ENCODE data around the gene RND2. TPM values are rescaled to one million over a fixed set of nuclear protein-coding genes. Genes with fewer than 3 reads are reported as not detected.

RND2 gene
- total and polyA plus RNA-seq, 2 of the 13 experiments (the other 11 are each of a cell fraction or from before 2014, with no cell fraction given): 0.05 to 0.11 TPM

- TF ChIP-seq BATF2 (CRISPR knock-in tag; IDR thresholded peaks at IDR 0.05) (no peak), SIN3B (IDR thresholded peaks at IDR 0.05; ENCODE audit: low read length) (no peak), REL (CRISPR knock-in tag; conservative IDR thresholded peaks at IDR 0.05) (no peak), THYN1 (CRISPR knock-in tag; IDR thresholded peaks at IDR 0.05; ENCODE audit: borderline replicate concordance, low read depth) (no peak), UBTF (CRISPR knock-in tag; IDR thresholded peaks at IDR 0.05) (0 out of 2 replicates have a peak, but pooled peaks have one; percentile 20), ZNF687 (CRISPR knock-in tag; IDR thresholded peaks at IDR 0.05) (no peak), SCMH1 (CRISPR knock-in tag; IDR thresholded peaks at IDR 0.05; ENCODE audit: borderline replicate concordance) (no peak), ZNF17 (CRISPR knock-in tag; IDR thresholded peaks at IDR 0.05) (no peak), ZNF44 (CRISPR knock-in tag; IDR thresholded peaks at IDR 0.05) (no peak), ZFP36 (IDR thresholded peaks at IDR 0.05; ENCODE audit: borderline replicate concordance, low read depth, low read length, partially characterized antibody) (no peak), ZNF207 (IDR thresholded peaks at IDR 0.05; ENCODE audit: borderline replicate concordance) (no peak), ZNF512B (CRISPR knock-in tag; IDR thresholded peaks at IDR 0.05; ENCODE audit: borderline replicate concordance) (peak; percentile 86; the same call in 1 of the 2 replicates), TFAP4 (IDR thresholded peaks at IDR 0.05; ENCODE audit: borderline replicate concordance, low read depth) (peak; percentile 73), MXD1 (CRISPR knock-in tag; IDR thresholded peaks at IDR 0.05) (no peak)
Observed at GRCh38 chr17:43068570-43069367, 43.7 kb downstream of the RND2 start (continued).

Data from HepG2 (cell line).